OCI-LY1 (cell line): ENCODE data around the gene FAM151B.

Source experiments
- H2AFZ ChIP-seq: fragments of 200-600 bp; sonication (generic), shearing (Covaris generic); 2 replicates; pipeline ENCODE4 v1.6.0; 2014; ENCODE audit warnings: antibody characterized with exemption, mild to moderate bottlenecking, low read length
- H3F3A ChIP-seq: fragments of 200-600 bp; sonication (generic), shearing (Covaris generic); 2 replicates; pipeline ENCODE4 v1.6.0; 2014; ENCODE audit warnings: mild to moderate bottlenecking, antibody characterized with exemption, low read length, moderate library complexity; ENCODE audit not compliant: insufficient read depth
- H3K27ac ChIP-seq: fragments of 200-600 bp; sonication (generic); 2 replicates; pipeline ENCODE4 v1.5.1; 2014; ENCODE audit warnings: low read length, mixed run types, mild to moderate bottlenecking, low read depth; ENCODE audit not compliant: poor library complexity, severe bottlenecking
- H3K27me3 ChIP-seq: fragments of 200-600 bp; sonication (generic); 2 replicates; pipeline ENCODE4 v1.6.0; 2014; ENCODE audit warnings: antibody characterized with exemption, mild to moderate bottlenecking, low read length, moderate library complexity; ENCODE audit not compliant: insufficient read depth
- H3K36me3 ChIP-seq: fragments of 200-600 bp; sonication (generic); 2 replicates; pipeline ENCODE4 v1.6.1; 2014; ENCODE audit warnings: mild to moderate bottlenecking, antibody characterized with exemption, low read length, moderate library complexity, mixed read lengths; ENCODE audit not compliant: insufficient read depth
- H3K4me1 ChIP-seq: fragments of 200-600 bp; sonication (generic); 2 replicates; pipeline ENCODE4 v1.5.1; 2014; ENCODE audit warnings: mild to moderate bottlenecking, low read length, moderate library complexity; ENCODE audit not compliant: insufficient read depth, severe bottlenecking
- H3K4me2 ChIP-seq: fragments of 200-600 bp; sonication (generic), shearing (Covaris generic); 2 replicates; pipeline ENCODE4 v1.6.1; 2014; ENCODE audit warnings: low read length
- H3K4me3 ChIP-seq: fragments of 200-600 bp; sonication (generic); 2 replicates; pipeline ENCODE4 v1.5.1; 2014; ENCODE audit warnings: low read length, low read depth, mild to moderate bottlenecking, mixed read lengths; ENCODE audit not compliant: poor library complexity, severe bottlenecking
- H3K79me2 ChIP-seq: fragments of 200-600 bp; shearing (Covaris generic); 2 replicates; pipeline ENCODE4 v1.6.1; 2016; ENCODE audit warnings: mixed run types, low read length, mixed read lengths; ENCODE audit not compliant: insufficient read depth
- H3K9ac ChIP-seq: fragments of 200-600 bp; sonication (generic), shearing (Covaris generic); 2 replicates; pipeline ENCODE4 v1.6.1; 2014; ENCODE audit warnings: mild to moderate bottlenecking, low read length, mixed read lengths
- H3K9me2 ChIP-seq: fragments of 200-600 bp; sonication (generic), shearing (Covaris generic); 2 replicates; pipeline ENCODE4 v1.6.1; 2014; ENCODE audit warnings: low read depth, mild to moderate bottlenecking, low read length, mixed read lengths
- H3K9me3 ChIP-seq: fragments of 200-600 bp; shearing (Covaris generic); 2 replicates; pipeline ENCODE4 v1.6.1; 2014; ENCODE audit warnings: low read length, mixed read lengths
- H4K20me1 ChIP-seq: fragments of 200-600 bp; sonication (generic), shearing (Covaris generic); 2 replicates; pipeline ENCODE4 v1.6.0; 2016; ENCODE audit warnings: mild to moderate bottlenecking, low read length; ENCODE audit not compliant: insufficient read depth
- EZH2 ChIP-seq: fragments of 200-600 bp; sonication (generic), shearing (Covaris generic); IDR thresholded peaks from 2 replicates; pipeline ENCODE4 v1.8.0; 2017; ENCODE audit warnings: borderline replicate concordance, mixed run types, mild to moderate bottlenecking, antibody characterized with exemption, low read length, moderate library complexity, mixed read lengths
- TF ChIP-seq, protein P1 (sequence below): fragments of 200-600 bp; sonication (generic), shearing (Covaris generic); IDR thresholded peaks from 2 replicates; pipeline ENCODE4 v1.5.1; 2017; ENCODE audit warnings: mild to moderate bottlenecking, antibody characterized with exemption, low read length, moderate library complexity, mixed read lengths

FAM151B gene

DNA sequence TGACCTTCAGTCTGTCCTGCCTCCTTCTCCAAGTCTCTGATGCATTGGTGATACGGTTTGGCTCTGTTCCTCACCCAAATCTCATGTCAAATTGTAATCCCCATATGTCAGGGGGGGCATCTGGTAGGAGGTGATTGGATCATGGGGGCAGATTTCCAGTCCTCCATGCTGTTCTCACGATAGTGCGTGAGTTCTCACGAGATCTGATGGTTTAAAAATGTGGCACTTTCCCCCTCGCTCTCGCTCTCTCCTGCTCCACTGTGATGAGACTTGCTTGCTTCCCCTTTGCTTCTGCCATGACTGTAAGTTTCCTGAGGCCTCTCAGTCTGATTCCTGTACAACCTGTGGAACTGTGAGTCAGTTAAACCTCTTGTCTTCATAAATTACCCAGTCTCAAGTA is 96.9 kb downstream of the FAM151B start:
- Histone ChIP-seq H3K27me3 (peaks cover 5% of the 10 kb centered on the region; the same call in 1 of the 2 replicates), H3K9ac (no peak overlapping the region), H3K4me1 (no peaks in the 10 kb centered on the region), H3K4me3 (no peak overlapping the region), H3F3A (no peaks in the 10 kb centered on the region), H2AFZ (no peak overlapping the region), H3K4me2 (no peak overlapping the region), H3K27ac (no peak overlapping the region), H3K36me3 (no peaks in the 10 kb centered on the region), H3K9me2 (no peaks in the 10 kb centered on the region), H3K79me2 (no peaks in the 10 kb centered on the region), H4K20me1 (no peaks in the 10 kb centered on the region), H3K9me3 (no peaks in the 10 kb centered on the region)
- TF ChIP-seq EZH2: no peak
- TF ChIP-seq, protein P1, sequence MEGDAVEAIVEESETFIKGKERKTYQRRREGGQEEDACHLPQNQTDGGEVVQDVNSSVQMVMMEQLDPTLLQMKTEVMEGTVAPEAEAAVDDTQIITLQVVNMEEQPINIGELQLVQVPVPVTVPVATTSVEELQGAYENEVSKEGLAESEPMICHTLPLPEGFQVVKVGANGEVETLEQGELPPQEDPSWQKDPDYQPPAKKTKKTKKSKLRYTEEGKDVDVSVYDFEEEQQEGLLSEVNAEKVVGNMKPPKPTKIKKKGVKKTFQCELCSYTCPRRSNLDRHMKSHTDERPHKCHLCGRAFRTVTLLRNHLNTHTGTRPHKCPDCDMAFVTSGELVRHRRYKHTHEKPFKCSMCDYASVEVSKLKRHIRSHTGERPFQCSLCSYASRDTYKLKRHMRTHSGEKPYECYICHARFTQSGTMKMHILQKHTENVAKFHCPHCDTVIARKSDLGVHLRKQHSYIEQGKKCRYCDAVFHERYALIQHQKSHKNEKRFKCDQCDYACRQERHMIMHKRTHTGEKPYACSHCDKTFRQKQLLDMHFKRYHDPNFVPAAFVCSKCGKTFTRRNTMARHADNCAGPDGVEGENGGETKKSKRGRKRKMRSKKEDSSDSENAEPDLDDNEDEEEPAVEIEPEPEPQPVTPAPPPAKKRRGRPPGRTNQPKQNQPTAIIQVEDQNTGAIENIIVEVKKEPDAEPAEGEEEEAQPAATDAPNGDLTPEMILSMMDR: no peak

DNA sequence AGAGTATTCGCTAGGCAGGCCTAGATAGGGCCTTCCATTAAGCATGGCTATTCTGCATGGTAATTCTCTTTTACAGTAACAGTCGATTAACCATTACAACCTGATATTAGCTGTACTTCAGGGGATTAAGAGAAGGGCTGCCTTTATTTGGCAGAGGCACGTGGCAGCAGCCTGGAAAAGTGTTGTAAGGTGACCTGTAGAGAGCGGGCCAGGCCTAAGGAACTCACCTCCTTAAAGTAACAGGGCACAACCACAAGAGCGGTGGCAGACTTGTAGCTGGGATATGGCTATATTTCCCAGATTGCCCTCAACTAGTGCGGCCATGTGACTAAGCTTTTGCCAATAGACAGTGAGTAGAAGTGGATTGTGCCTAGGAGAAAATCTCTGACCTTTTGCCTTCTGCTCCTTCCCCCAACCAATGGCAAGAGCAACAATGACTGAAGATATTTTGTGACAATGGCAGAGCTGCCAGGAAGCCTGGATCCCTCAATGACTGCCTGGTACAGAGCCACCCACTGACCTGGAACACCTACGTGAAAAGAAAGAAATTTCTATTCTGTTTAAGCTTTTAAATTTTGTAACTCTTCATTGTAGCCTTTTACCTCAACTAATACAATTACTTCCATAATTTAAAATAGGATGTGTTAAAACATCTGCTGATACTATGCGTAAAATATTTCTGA is 101.1 kb downstream of the FAM151B start:
- peaks cover 5% of the 10 kb centered on the region; the same call in 1 of the 2 replicates for H3K27me3 ChIP-seq
- no peak overlapping the region for H3K9ac ChIP-seq
- no peak overlapping the region for H3K4me3 ChIP-seq
- H4K20me1 ChIP-seq: no peaks in the 10 kb centered on the region
- H3F3A ChIP-seq: no peaks in the 10 kb centered on the region
- no peaks in the 10 kb centered on the region for H3K9me2 ChIP-seq
- TF ChIP-seq EZH2: no peak
- TF ChIP-seq, protein P1: no peak
- no peak overlapping the region for H3K4me2 ChIP-seq
- H3K36me3 ChIP-seq: no peaks in the 10 kb centered on the region
- H3K4me1 ChIP-seq: no peaks in the 10 kb centered on the region
- no peak overlapping the region for H3K27ac ChIP-seq
- H3K9me3 ChIP-seq: no peaks in the 10 kb centered on the region
- no peak overlapping the region for H2AFZ ChIP-seq
- H3K79me2 ChIP-seq: no peaks in the 10 kb centered on the region

DNA sequence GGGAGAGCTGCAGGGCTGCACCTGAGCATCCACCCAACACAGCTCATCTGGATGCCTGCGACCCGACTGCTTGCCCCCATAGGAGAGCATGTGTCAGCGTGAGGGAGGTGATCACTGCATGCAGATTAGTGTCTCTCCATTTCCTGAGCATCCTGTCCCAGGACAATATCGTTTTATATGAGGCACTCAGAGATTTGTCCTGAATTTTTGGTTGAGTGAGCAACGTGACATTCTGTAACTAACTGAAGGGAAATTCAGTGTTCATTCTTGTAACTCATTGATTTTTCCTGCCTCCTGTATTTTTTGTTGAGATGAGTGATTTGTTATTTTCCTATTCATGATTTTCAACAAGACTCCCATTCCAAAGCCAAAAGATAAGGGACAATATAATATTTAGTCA is 102.9 kb downstream of the FAM151B start:
- no peaks in the 10 kb centered on the region for H3K36me3 ChIP-seq
- H3K4me3 ChIP-seq: no peak overlapping the region
- no peak overlapping the region for H3K27ac ChIP-seq

More for the DNA sequence above, 102.9 kb downstream of the FAM151B start:
- no peaks in the 10 kb centered on the region for H3K79me2 ChIP-seq
- H3K4me2 ChIP-seq: no peak overlapping the region
- H3K9ac ChIP-seq: no peak overlapping the region
- H3K9me2 ChIP-seq: no peaks in the 10 kb centered on the region
- H2AFZ ChIP-seq: no peak overlapping the region
- TF ChIP-seq, protein P1: no peak
- TF ChIP-seq EZH2: no peak
- no peaks in the 10 kb centered on the region for H3K9me3 ChIP-seq
- no peaks in the 10 kb centered on the region for H3F3A ChIP-seq
- no peaks in the 10 kb centered on the region for H4K20me1 ChIP-seq
- H3K27me3 ChIP-seq: no peaks in the 10 kb centered on the region
- no peaks in the 10 kb centered on the region for H3K4me1 ChIP-seq
